Measurements from ENCODE around the gene TRIM62. TPM values are rescaled to one million over a fixed set of nuclear protein-coding genes. Genes with fewer than 3 reads are reported as not detected.

TRIM62 gene
- total RNA-seq, 6 experiments from 2014 or later: 1.1 to 2.4 (median 1.7) TPM

DNA sequence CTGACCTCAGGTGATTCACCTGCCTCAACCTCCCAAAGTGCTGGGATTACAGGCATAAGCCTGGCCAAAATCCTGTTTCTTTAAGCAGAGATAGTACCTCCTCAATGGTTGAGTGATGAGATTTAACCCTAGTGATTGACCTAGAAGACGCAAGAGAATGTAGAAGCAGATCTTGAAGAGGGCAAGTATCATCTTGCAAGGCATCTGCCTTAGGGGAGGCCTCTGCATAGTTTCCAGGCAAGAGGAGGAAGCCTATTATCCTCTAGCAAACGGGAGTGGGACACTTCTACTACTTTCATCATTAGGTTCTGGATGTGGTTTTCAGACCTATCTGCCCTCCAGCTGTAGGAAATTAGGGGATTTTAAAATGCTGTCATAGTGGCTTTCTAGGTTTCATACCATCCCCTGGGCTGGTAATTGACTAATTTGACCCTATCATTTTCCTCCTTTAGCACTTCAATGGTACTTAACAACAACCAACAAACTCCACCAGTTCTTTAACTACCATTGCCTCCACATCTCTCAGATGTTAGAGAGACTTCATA, 10.0 kb upstream of the TRIM62 start:
- Histone ChIP-seq H3K27me3 (no peaks in the 10 kb centered on the region), H3K4me3 (no peak overlapping the region), H3K36me3 (no peaks in the 10 kb centered on the region), H3K9me3 (no peaks in the 10 kb centered on the region), H3K27ac (no peak overlapping the region), H3K4me1 (no peaks in the 10 kb centered on the region)
- intact Hi-C loops (cut with DNase I): no loop called here
- WGBS (ENCODE audit: insufficient coverage, low coverage, low lambda C conversion rate, missing lambda C conversion rate): 78% methylated on average over 1 of the region's 2 CpGs
- DNase-seq (no peak), ATAC-seq (no peak)
- TF ChIP-seq, protein P1, sequence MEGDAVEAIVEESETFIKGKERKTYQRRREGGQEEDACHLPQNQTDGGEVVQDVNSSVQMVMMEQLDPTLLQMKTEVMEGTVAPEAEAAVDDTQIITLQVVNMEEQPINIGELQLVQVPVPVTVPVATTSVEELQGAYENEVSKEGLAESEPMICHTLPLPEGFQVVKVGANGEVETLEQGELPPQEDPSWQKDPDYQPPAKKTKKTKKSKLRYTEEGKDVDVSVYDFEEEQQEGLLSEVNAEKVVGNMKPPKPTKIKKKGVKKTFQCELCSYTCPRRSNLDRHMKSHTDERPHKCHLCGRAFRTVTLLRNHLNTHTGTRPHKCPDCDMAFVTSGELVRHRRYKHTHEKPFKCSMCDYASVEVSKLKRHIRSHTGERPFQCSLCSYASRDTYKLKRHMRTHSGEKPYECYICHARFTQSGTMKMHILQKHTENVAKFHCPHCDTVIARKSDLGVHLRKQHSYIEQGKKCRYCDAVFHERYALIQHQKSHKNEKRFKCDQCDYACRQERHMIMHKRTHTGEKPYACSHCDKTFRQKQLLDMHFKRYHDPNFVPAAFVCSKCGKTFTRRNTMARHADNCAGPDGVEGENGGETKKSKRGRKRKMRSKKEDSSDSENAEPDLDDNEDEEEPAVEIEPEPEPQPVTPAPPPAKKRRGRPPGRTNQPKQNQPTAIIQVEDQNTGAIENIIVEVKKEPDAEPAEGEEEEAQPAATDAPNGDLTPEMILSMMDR (IDR thresholded peaks at IDR 0.05): no peak
- no peak for TF ChIP-seq POLR2A (IDR thresholded peaks at IDR 0.05)

DNA sequence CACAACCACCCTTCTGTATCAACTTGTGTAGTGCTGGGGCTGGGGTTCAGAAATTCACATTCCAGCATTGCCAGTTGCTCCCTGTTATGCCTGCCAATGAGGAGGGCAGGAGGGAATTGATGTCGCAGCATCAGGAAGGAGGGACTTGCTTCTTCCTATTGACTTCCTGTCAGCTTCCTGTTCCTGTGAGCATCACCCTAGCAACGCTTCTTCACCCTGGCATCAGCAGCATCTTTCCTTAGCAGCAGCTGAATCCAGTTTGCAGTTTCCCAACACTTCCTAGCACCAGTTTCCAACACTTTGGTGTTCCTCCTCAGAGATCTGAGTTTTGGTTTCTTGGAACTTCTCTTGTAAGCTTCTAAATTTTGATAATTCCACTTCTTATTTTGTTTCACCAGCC, 8.9 kb upstream of the TRIM62 start:
- intact Hi-C loops (cut with DNase I): no loop called here
- H3K4me1 ChIP-seq: no peaks in the 10 kb centered on the region
- H3K4me3 ChIP-seq: no peak overlapping the region
- H3K9me3 ChIP-seq: no peaks in the 10 kb centered on the region
- H3K36me3 ChIP-seq: no peaks in the 10 kb centered on the region
- no peak for TF ChIP-seq POLR2A (IDR thresholded peaks at IDR 0.05)
- TF ChIP-seq, protein P1 (IDR thresholded peaks at IDR 0.05): no peak
- DNase-seq (no peak), ATAC-seq (no peak)
- H3K27ac ChIP-seq: no peak overlapping the region
- no peaks in the 10 kb centered on the region for H3K27me3 ChIP-seq
- 47% methylated on average over 2 of the region's 2 CpGs for WGBS (ENCODE audit: insufficient coverage, low coverage, low lambda C conversion rate, missing lambda C conversion rate)

DNA sequence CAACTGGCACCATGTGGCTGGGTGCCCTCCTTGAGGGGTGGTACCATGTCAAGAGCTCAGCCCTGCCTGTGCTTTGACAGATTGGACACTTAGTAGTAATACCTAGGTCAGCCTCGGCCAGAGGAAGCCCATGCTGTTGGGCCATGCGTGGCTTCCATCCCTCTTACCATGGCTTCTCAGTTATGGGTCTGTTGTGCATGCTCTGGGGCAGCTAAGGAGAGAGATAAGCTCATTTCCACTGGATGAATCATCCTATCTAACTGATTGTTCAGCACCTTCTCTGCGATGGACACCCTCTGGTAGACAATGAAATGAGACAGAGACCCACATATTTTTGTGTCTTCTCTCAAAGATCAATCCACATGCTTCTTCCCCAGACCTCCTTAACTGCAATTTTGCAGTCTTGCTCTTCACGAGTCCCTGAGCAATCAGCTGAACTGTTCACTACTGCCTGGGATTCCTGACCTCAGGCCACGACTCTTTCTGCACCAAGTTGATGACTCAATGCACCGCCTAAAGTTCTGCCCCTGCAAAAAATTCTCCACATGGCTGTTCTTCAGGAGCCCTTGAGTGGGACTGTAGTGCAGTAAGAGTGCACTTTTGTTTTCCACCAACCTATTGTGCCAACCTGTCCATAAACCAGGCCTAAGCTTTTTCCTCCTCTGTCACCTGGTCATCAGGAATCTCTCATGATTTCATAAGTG, 6.9 kb upstream of the TRIM62 start:
- no peaks in the 10 kb centered on the region for H3K27me3 ChIP-seq
- no peaks in the 10 kb centered on the region for H3K4me1 ChIP-seq
- no peaks in the 10 kb centered on the region for H3K9me3 ChIP-seq
- 60% methylated on average over 3 of the region's 6 CpGs for WGBS (ENCODE audit: insufficient coverage, low coverage, low lambda C conversion rate, missing lambda C conversion rate)
- no peak overlapping the region for H3K27ac ChIP-seq
- DNase-seq: no peak
- TF ChIP-seq POLR2A (IDR thresholded peaks at IDR 0.05): no peak
- TF ChIP-seq, protein P1 (IDR thresholded peaks at IDR 0.05): no peak
- intact Hi-C loops (cut with DNase I): no loop called here
- H3K36me3 ChIP-seq: no peaks in the 10 kb centered on the region
- no peak overlapping the region for H3K4me3 ChIP-seq
- no peak for ATAC-seq

DNA sequence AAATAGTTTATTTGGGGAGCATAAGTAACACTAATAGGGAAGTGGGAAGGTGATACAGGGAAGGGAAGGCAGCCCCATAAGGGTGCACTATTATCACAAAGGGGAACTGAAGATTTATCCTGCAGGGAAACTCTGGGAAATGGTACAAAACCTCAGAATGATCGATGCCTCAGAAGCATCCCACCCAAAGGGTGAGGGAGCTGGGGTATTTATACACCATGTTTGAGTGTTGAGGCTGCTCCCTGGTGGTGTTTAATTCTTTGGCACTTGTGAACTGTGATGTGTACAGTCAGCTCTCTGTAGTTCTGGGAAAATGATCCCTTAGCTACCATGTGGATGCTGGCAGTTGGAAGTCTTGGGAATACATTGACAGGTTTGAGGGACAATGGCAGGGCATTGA, 5.1 kb upstream of the TRIM62 start:
- H3K27me3 ChIP-seq: no peaks in the 10 kb centered on the region
- 60% methylated on average over 1 of the region's 1 CpG for WGBS (ENCODE audit: insufficient coverage, low coverage, low lambda C conversion rate, missing lambda C conversion rate)
- ATAC-seq (no peak), DNase-seq (no peak)
- TF ChIP-seq, protein P1 (IDR thresholded peaks at IDR 0.05): no peak
- TF ChIP-seq POLR2A (IDR thresholded peaks at IDR 0.05): no peak
- H3K27ac ChIP-seq: no peak overlapping the region
- no peaks in the 10 kb centered on the region for H3K9me3 ChIP-seq
- H3K4me3 ChIP-seq: no peak overlapping the region
- intact Hi-C loops (cut with DNase I): no loop called here
- H3K36me3 ChIP-seq: no peaks in the 10 kb centered on the region
- H3K4me1 ChIP-seq: no peaks in the 10 kb centered on the region
